ENCODE measurements around the gene WNK1. TPM values are rescaled to one million over a fixed set of nuclear protein-coding genes. Genes with fewer than 3 reads are reported as not detected.
A peak's percentile ranks its signal among the peaks of the same experiment; 100 is the strongest.

Gene WNK1
- total and polyA plus RNA-seq, 12 donors: 43.5 to 408 (median 304) TPM

- Histone ChIP-seq H3K9me3 (no peaks in the 10 kb centered on the region), H3K36me3 (no peaks in the 10 kb centered on the region), H3K27ac (peak overlapping the region in 7 of 10 donors; percentile 18 to 91 (median 88)), H3K4me1 (peaks cover 0 to 24% (median 13%) of the 10 kb centered on the region in 9 donors), H3K27me3 (no peaks in the 10 kb centered on the region), H3K4me3 (no peak overlapping the region)
- 80 to 83% methylated on average over 9 of the region's 9 CpGs for WGBS, 2 donors
- DNase-seq (no peak), ATAC-seq (no peak)
- intact Hi-C loops (cut with DNase I): no loop called here
- no peak for TF ChIP-seq CTCF (IDR thresholded peaks at IDR 0.05)
Observed at GRCh38 chr12:720231-720941, 32.0 kb upstream of the WNK1 start.

GRCh38 chr12:724194-724855 lies 28.1 kb upstream of the WNK1 start:
- no peak for TF ChIP-seq CTCF (IDR thresholded peaks at IDR 0.05)
- 64 to 68% methylated on average over 6 of the region's 6 CpGs for WGBS, 2 donors
- ATAC-seq (peak in 5 of 8 donors; percentile 26 to 60 (median 49)), DNase-seq (no peak)
- no peak overlapping the region for H3K4me3 ChIP-seq
- H3K27ac ChIP-seq: peak overlapping the region in 1 of 10 donors; percentile 66
- peaks cover 0 to 36% (median 0%) of the 10 kb centered on the region in 9 donors for H3K4me1 ChIP-seq
- H3K27me3 ChIP-seq: no peaks in the 10 kb centered on the region
- no peaks in the 10 kb centered on the region for H3K36me3 ChIP-seq
- no peaks in the 10 kb centered on the region for H3K9me3 ChIP-seq
- intact Hi-C loops (cut with DNase I): no loop called here

GRCh38 chr12:725076-725475 lies 27.3 kb upstream of the WNK1 start:
- peak overlapping the region in 1 of 10 donors; percentile 12 for H3K27ac ChIP-seq
- TF ChIP-seq CTCF (IDR thresholded peaks at IDR 0.05): no peak
- no peaks in the 10 kb centered on the region for H3K9me3 ChIP-seq
- no peak for DNase-seq
- peaks cover 0 to 33% (median 0%) of the 10 kb centered on the region in 9 donors for H3K4me1 ChIP-seq
- intact Hi-C loops (cut with DNase I): no loop called here
- WGBS, 2 donors: 97 to 100% methylated on average over 2 of the region's 2 CpGs
- ATAC-seq: no peak
- H3K36me3 ChIP-seq: no peaks in the 10 kb centered on the region
- H3K4me3 ChIP-seq: no peak overlapping the region
- no peaks in the 10 kb centered on the region for H3K27me3 ChIP-seq

- H3K27ac ChIP-seq: peak overlapping the region in 5 of 10 donors; percentile 4 to 59 (median 10)
- no peak overlapping the region for H3K4me3 ChIP-seq
- H3K9me3 ChIP-seq: no peaks in the 10 kb centered on the region
- intact Hi-C loops (cut with DNase I): no loop called here
- H3K27me3 ChIP-seq: no peaks in the 10 kb centered on the region
- no peaks in the 10 kb centered on the region for H3K36me3 ChIP-seq
- TF ChIP-seq CTCF (IDR thresholded peaks at IDR 0.05): no peak
- DNase-seq (no peak), ATAC-seq (peak in 5 of 8 donors; percentile 40 to 64 (median 53))
- WGBS, 2 donors: 41 to 43% methylated on average over 5 of the region's 5 CpGs
- peaks cover 0 to 32% (median 0%) of the 10 kb centered on the region in 9 donors for H3K4me1 ChIP-seq
Observed at GRCh38 chr12:726281-727140, 25.9 kb upstream of the WNK1 start.
